Activated CD4-positive, alpha-beta T cell treated with anti-CD3 and anti-CD28 coated beads for 48 hours (primary cell): ENCODE data around the gene DHX30.
A peak's percentile ranks its signal among the peaks of the same experiment; 100 is the strongest.
"Not testable (repeated sequence)": the region's sequence is repeated elsewhere in the genome, so short reads cannot be mapped to it uniquely, and the experiment has no call there.

ENCODE experiments used
- DNase-seq: peaks from one replicate; pipeline ENCODE4 v3.0.0-alpha.2; 2020

The DHX30 gene, protein sequence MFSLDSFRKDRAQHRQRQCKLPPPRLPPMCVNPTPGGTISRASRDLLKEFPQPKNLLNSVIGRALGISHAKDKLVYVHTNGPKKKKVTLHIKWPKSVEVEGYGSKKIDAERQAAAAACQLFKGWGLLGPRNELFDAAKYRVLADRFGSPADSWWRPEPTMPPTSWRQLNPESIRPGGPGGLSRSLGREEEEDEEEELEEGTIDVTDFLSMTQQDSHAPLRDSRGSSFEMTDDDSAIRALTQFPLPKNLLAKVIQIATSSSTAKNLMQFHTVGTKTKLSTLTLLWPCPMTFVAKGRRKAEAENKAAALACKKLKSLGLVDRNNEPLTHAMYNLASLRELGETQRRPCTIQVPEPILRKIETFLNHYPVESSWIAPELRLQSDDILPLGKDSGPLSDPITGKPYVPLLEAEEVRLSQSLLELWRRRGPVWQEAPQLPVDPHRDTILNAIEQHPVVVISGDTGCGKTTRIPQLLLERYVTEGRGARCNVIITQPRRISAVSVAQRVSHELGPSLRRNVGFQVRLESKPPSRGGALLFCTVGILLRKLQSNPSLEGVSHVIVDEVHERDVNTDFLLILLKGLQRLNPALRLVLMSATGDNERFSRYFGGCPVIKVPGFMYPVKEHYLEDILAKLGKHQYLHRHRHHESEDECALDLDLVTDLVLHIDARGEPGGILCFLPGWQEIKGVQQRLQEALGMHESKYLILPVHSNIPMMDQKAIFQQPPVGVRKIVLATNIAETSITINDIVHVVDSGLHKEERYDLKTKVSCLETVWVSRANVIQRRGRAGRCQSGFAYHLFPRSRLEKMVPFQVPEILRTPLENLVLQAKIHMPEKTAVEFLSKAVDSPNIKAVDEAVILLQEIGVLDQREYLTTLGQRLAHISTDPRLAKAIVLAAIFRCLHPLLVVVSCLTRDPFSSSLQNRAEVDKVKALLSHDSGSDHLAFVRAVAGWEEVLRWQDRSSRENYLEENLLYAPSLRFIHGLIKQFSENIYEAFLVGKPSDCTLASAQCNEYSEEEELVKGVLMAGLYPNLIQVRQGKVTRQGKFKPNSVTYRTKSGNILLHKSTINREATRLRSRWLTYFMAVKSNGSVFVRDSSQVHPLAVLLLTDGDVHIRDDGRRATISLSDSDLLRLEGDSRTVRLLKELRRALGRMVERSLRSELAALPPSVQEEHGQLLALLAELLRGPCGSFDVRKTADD

GRCh38 chr3:47802734-47803479 lies at the start of gene DHX30:
DHX30 (plus strand) TSS chr3:47803138; CDS start chr3:47810684, 7,546 bp downstream.
- peak; percentile 91 for DNase-seq

DNA sequence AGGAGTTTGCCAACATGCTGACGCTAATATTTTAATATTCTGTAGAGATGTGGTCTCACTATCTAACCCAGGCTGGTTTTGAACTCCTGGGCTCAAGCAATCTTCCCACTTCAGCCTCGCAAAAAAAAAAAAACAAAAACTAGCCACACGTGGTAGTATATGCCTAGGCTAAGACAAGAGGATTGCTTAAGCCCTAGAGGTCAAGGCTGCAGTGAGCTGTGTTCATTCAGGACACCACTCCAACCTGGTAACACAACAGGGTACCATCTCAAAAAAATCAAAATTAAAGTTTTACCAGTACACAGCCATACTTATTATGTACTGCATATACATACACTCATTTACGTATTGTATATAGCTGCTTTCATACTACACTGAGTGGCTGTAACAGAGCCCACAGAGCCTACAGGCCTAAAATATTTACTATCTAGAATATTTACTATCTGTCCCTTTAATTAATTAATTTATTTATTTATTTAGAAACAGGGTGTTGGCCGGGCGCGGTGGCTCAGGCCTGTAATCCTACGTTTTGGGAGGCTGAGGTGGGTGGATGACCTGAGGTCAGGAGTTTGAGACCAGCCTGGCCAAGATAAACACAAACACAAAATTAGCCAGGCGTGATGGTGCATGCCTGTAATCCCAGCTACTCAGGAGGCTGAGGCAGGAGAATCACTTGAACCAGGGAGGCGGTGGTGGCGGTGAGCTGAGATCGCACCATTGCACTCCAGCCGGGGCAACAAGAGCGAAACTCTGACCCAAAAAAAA lies 44.5 kb upstream of the DHX30 start:
- no peak for DNase-seq

- DNase-seq: not testable (repeated sequence)
Observed at GRCh38 chr3:47760207-47760606, 42.7 kb upstream of the DHX30 start.

- no peak for DNase-seq
Observed at GRCh38 chr3:47761046-47761445, 41.9 kb upstream of the DHX30 start.

GRCh38 chr3:47762233-47762632 lies 40.7 kb upstream of the DHX30 start:
- no peak for DNase-seq

- no peak for DNase-seq
Observed at GRCh38 chr3:47766186-47766585, 36.8 kb upstream of the DHX30 start.

DNA sequence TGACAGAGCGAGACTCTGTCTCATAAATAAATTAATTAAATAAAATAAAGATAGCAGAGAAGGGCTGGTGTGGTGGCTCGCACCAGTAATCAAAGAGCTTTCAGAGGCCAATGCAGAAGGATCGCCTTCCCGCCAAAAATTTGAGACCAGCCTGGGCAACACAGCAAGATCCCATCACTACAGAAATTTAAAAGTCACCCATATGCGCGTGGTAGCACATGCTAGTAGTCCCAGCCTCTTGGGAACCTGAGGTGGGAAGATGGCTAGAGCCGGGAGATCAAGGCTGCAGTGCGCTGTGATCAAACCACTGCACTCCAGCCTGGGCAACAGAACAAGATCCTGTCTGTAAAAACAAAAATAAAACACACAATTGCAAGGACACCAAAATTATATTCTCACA lies 30.9 kb upstream of the DHX30 start:
- no peak for DNase-seq

DNA sequence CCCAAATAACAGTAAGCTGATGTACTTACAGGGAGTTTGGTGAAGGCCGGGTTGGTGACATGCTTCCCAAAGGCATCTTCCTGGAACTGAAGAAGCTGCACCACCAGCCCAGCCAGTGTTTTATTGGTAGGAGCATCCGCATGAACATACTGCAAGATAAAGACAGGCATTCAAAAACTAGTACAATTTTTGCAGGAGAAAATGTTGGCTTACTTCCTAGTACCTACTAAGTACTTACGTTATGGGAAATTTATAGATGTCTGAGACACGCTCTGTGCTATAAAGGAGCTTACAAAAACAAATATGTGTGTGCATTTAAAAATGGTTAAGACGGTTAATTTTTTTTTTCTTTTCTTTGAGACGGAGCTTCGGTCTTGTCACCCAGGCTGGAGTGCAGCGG lies 30.1 kb upstream of the DHX30 start:
- DNase-seq: no peak

DNA sequence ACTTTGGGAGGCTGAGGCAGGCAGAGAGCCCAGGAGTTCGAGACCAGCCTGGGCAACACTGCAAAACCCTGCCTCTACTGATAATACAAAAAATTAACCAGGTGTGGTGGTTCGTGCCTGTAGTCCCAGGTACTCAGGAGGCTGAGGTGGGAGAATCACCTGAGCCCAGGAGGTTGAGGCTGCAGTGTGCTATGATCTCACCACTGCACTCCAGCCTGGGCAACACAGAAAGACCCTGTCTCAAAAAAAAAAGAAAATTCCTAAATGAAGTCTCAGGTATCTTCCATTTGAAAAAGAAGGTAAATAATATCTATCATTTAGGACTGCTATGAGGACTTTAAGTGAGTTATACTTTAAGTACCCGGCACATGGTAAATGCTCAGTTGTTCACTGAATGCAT lies 24.2 kb upstream of the DHX30 start:
- no peak for DNase-seq

DNA sequence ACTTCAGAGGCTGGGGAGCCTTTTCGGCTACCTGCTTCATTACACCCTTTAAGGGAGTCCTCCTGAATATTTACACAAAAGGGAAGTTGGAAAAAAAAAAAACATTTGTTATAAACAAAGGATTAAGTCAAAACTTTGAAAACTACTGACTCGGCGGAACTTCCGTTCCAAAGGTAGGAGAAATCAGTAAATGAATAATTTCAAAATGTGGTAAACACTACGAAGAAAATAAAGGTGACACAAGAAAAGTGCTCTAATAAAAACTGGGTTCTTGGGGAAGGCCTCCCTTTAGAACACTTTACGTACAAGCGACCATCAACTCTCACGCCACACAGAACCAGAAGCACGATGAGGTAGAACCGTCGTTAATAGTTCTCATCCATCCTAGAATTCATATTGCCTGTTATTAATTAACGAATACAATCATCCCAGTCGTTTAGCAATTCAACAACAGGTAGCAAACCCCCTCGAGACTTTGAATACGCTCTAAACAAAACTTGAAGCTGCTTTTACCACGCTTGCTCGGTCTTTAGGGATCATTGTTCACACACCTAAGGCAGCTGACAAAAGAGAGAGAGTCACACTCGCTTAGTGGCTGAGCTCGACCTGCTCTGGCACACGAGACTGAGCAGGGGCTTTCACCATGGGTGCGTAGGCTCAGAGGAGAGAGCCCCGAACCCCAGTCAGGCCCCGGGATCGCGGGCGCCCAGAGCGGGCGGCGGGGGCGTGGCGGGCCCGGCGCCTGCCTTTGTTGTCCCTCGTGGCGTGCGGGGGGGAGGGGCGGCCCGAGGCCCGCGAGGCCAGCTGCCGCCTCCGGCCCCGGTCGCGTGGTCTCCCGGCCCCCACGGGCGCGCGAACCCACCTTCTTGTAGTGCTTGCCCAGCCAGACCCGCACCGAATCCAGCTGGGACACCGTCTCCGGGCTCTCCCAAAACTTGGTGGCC lies 21.9 kb upstream of the DHX30 start:
- peak; percentile 76 for DNase-seq

DNA sequence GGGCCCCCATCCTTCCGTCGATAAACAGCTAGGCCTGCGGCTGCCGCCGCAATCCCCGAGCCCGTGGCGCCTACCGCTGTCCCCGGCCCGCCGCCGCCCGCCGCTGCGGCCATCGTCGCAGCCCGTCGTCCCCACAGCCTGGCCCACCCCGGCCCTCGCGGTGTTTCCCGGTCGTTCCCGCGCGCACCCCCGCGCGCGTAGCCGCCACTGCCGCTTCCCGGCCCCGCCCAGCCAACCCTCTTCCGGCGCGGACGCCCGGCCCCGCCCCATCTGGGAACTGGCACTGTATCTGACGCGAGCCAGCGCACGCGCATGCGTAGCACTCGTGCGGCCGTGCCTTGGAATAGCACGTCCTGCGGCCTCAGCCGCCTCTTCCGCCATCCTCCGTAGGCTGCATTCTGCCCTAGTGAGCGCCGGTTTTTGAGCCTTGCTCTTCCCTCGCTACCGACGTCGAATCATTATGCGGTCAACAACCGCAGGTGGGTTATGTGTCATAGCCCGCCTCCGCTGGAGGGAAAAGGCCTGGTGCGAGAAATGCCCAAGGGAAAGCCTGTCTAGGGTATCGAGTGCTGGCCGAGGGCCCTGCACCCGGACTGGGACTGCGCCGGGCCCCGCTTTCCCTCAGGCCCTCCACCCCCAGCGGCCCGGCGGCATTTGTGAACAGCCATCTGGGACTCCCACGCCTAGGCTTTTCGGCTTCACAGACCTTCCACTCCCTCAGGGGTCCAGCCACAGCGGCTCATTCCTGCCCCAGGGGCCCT lies 21.1 kb upstream of the DHX30 start, which contains the start of gene SMARCC1:
Gene SMARCC1 (minus strand): TSS at position 209 of the 761 bp plus-strand sequence. CDS start 96 bp downstream, at position 113.
- peak; percentile 99 for DNase-seq

- DNase-seq: no peak
Observed at GRCh38 chr3:47782446-47783308, 20.3 kb upstream of the DHX30 start.

- no peak for DNase-seq
Observed at GRCh38 chr3:47783673-47784072, 19.3 kb upstream of the DHX30 start.

DNA sequence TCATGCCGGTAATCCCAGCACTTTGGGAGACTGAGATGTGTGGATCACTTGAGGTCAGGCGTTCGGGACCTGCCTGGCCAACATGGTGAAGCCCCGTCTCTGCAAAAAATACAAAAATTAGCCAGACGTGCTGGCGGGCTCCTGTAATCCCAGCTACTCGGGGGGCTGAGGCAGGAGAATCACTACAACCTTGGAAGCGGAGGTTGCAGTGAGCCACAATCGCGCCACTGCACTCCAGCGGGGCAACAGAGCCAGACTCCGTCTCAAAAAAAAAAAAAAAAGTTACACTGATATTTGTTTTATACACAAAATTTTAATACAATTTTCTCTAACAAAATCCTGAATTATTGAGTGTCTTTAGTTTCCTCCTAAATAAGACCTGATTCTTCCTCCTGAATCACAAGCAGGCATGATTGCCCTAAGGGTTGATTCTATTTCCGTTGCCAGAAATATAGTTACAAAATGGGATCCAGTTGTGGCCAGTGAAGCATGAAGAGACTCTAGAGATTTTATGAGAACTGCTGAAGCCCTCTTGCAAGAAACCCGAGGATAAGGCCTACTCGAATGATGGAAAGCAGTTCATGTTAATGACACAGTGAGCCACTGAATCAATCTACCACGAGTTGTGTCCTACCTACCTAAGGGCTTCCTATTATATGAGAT lies 11.6 kb upstream of the DHX30 start:
- DNase-seq: no peak

DNA sequence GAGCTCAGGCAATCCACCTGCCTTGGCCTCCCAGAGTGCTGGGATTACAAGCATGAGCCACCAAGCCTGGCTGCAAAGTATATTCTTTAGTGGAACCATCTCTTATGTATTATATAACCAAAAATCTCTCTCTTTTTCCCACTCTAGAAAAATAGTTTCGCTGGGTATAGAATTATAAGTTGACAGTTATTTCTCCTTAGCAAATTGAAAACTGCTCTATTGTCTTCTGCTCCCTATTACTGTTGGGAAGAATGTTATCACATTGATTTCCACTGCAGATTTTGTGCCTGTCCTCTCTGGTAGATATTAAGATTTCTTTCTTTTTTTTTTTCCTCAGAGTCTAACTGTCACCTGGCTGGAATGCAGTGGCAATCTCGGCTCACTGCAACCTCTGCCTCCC lies 10.2 kb upstream of the DHX30 start:
- DNase-seq: no peak

DNA sequence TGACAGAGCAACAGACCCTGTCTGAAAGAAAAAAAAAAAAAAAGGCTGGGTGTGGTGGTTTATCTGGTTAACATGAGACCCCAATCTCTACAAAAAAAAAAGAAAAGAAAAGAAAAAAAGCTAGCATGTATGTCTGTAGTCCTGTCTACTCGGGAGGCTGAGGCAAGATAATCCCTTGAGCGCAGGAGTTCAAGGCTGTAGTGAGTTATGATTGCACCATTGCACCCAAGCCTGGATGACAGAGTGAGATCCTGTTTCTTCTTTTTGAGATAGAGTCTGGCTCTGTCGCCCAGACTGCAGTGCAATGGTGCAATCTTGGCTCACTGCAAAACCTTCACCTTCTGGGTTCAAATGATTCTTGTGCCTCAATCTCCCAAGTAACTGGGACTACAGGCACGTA lies 8.4 kb upstream of the DHX30 start:
- no peak for DNase-seq

DNA sequence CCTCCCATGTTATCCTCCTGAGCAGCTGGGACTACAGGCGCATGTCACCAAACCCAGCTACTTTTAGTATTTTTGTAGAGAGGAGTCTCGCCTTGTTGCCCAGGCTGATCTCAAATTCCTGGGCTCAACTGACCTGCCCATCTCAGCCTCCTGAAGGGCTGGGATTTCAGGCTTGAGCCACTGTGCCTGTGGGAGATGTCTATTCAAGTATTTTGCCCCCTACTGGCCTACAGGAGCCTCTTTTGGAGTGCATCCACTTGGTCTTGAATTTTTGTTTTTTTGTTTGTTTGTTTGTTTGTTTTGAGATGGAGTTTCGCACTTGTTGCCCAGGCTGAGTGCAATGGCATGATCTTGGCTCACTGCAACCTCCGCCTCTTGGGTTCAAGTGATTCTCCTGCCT lies 3.2 kb upstream of the DHX30 start:
- no peak for DNase-seq

DNA sequence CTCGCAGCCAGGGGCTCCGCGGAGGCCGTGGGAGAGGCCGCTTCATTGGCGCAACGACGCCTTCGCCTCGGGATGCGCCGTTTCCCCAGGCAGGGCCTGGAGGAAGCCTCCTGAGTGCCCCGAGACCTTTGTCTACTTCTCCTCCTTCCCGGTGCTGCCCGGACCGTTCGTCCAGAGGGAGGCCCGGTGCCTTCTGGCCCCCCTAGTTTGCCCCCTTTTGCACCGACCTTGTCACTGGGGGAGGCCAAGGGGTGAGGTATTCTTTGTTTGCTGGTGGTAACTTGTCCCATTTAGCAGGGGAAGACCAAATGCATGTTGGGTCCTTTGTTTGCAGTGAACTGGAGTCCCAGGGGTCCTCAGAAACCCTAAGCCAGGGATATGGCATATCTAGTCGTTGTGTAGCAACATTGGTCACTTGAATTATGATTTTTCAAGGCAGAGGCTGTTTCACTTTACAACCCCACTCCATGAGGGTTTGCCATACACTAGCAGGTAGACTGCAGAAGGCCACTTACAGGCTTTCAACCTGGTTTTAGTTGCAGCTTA lies 615 bp downstream of the DHX30 start:
- DNase-seq: no peak
